HepG2 (cell line): ENCODE measurements around the gene ENDOD1. TPM values are rescaled to one million over a fixed set of nuclear protein-coding genes. Genes with fewer than 3 reads are reported as not detected.

ENCODE experiments used
- ATAC-seq: fragments of 200-7000 bp; cut with Tn5 transposase; 3 replicates; pipeline ENCODE4 v1.9.1; 2020; ENCODE audit warnings: mild to moderate bottlenecking, moderate library complexity
- BruUV-seq: library from RNA; stranded (reverse); fragments of 400-500 nt; replicated peaks from 2 replicates; lab custom pipeline; 2021; lab: Mats Ljungman, UMichigan
- CTCF ChIA-PET: fragments of 300-600 bp; formaldehyde crosslinking; extraction: SDS; loops from one replicate; lab custom pipeline; 2021; ENCODE audit warnings: low total read pairs, inconsistent platforms, low intra/inter-chr PET ratio; lab: Yijun Ruan, JAX
- POLR2A ChIA-PET: fragments of 350-600 bp; sonication (Branson Sonifier 250); formaldehyde crosslinking; loops from one replicate; lab custom pipeline; 2020; ENCODE audit warnings: antibody characterized with exemption, inconsistent platforms; lab: Yijun Ruan, JAX
- DNase-seq: peaks from one replicate; pipeline ENCODE4 v3.0.0-alpha.2; 2015; ENCODE audit warnings: low spot score
- FAIRE-seq: peaks from 3 replicates; lab custom pipeline; 2011; peaks lifted over from hg19 to GRCh38; lab: Jason Lieb, UNC
- H2AFZ ChIP-seq: one replicate; pipeline ENCODE4 v1.6.1; 2011; ENCODE audit warnings: low read length, inconsistent platforms
- H3K27ac ChIP-seq: fragments of 300-600 bp; 3 replicates; pipeline ENCODE4 v1.8.0; 2011; ENCODE audit warnings: mixed run types, mild to moderate bottlenecking, mixed read lengths, low read length, inconsistent platforms; ENCODE audit not compliant: insufficient read depth; ENCODE audit errors: extremely low read length
- H3K27me3 ChIP-seq, 2 experiments: fragments of 200-600 bp in 1 of 2; 2 replicates in 1 of 2; 3 replicates in 1 of 2; pipeline versions ENCODE4 v1.6.0 to v1.8.0; 2011; ENCODE audit warnings: low read length in 2 of 2, mild to moderate bottlenecking in 2 of 2, moderate library complexity in 2 of 2, inconsistent platforms in 1 of 2; ENCODE audit not compliant: insufficient read depth in 2 of 2, control insufficient read depth in 1 of 2
- H3K36me3 ChIP-seq, 2 experiments: fragments of 200-600 bp in 1 of 2; replicated peaks in 1 of 2; 2 replicates in 1 of 2; 3 replicates in 1 of 2; pipeline versions ENCODE4 v1.5.1 to v1.8.0; 2011; ENCODE audit warnings: low read length in 2 of 2, inconsistent platforms in 1 of 2; ENCODE audit not compliant: insufficient read depth in 2 of 2, control insufficient read depth in 1 of 2
- H3K4me1 ChIP-seq: 2 replicates; pipeline ENCODE4 v1.5.1; 2012; ENCODE audit warnings: low read length, inconsistent platforms; ENCODE audit not compliant: insufficient read depth
- H3K4me2 ChIP-seq: 2 replicates; pipeline ENCODE4 v1.6.0; 2011; ENCODE audit warnings: low read depth, low read length, inconsistent platforms
- H3K4me3 ChIP-seq, 3 experiments: fragments of 200-600 bp in 1 of 3; sonication (generic), shearing (Covaris generic) in 1 of 3; replicated peaks in 1 of 3; 2 replicates each; pipeline ENCODE4 v1.5.1; 2011 to 2016; ENCODE audit warnings: low read length in 3 of 3, inconsistent platforms in 2 of 3, low read depth in 2 of 3, mild to moderate bottlenecking in 2 of 3, control low read depth in 1 of 3, mixed read lengths in 1 of 3; ENCODE audit not compliant: insufficient read depth in 1 of 3
- H3K79me2 ChIP-seq: one replicate; pipeline ENCODE4 v1.6.1; 2011; ENCODE audit warnings: low read length, inconsistent platforms; ENCODE audit not compliant: insufficient read depth
- H3K9ac ChIP-seq: 2 replicates; pipeline ENCODE4 v1.6.0; 2011; ENCODE audit warnings: mild to moderate bottlenecking, low read depth, low read length, inconsistent platforms; ENCODE audit not compliant: insufficient read depth
- H3K9me3 ChIP-seq: 2 replicates; pipeline ENCODE4 v1.5.1; 2012; ENCODE audit warnings: mild to moderate bottlenecking, low read length
- H4K20me1 ChIP-seq: 2 replicates; pipeline ENCODE4 v1.6.0; 2011; ENCODE audit warnings: inconsistent platforms, mild to moderate bottlenecking, low read length, moderate library complexity; ENCODE audit not compliant: insufficient read depth
- BHLHE40 ChIP-seq: IDR thresholded peaks from 2 replicates; pipeline ENCODE4 v1.6.1; 2011; ENCODE audit warnings: low read length, improper control_type of control experiment
- HMG20A ChIP-seq: IDR thresholded peaks from 2 replicates; pipeline ENCODE4 v1.6.1; 2016; ENCODE audit warnings: borderline replicate concordance
- HOXA3 ChIP-seq: sonication (generic); formaldehyde crosslinking; IDR thresholded peaks from 2 replicates; pipeline ENCODE4 v1.5.0; 2020; ENCODE audit warnings: missing genetic modification reagents
- HOXA5 ChIP-seq: sonication (generic); formaldehyde crosslinking; IDR thresholded peaks from 2 replicates; pipeline ENCODE4 v1.4.0; 2020; ENCODE audit warnings: missing genetic modification reagents
- IRF1 ChIP-seq: sonication (generic); formaldehyde crosslinking; IDR thresholded peaks from 2 replicates; pipeline ENCODE4 v1.4.0; 2020; ENCODE audit warnings: low read depth, mild to moderate bottlenecking, missing genetic modification reagents
- NFIB ChIP-seq: sonication (generic); formaldehyde crosslinking; IDR thresholded peaks from 2 replicates; pipeline ENCODE4 v1.9.0; 2021; ENCODE audit warnings: missing genetic modification reagents, mild to moderate bottlenecking, borderline replicate concordance
- PLSCR1 ChIP-seq: sonication (generic); formaldehyde crosslinking; IDR thresholded peaks from 2 replicates; pipeline ENCODE4 v1.5.0; 2020; ENCODE audit warnings: missing genetic modification reagents, mild to moderate bottlenecking, borderline replicate concordance
- ZFP36L2 ChIP-seq: sonication (generic); formaldehyde crosslinking; IDR thresholded peaks from 2 replicates; pipeline ENCODE4 v1.4.0; 2020; ENCODE audit warnings: missing genetic modification reagents
- ZKSCAN1 ChIP-seq: fragments of 150-350 bp; IDR thresholded peaks from 2 replicates; pipeline ENCODE4 v1.6.1; 2014; ENCODE audit warnings: low read length
- ZNF468 ChIP-seq: sonication (generic); formaldehyde crosslinking; IDR thresholded peaks from 2 replicates; pipeline ENCODE4 v1.8.0; 2022; ENCODE audit warnings: mild to moderate bottlenecking, moderate library complexity, missing genetic modification reagents
- ZNF543 ChIP-seq: sonication (generic); formaldehyde crosslinking; IDR thresholded peaks from 2 replicates; pipeline ENCODE4 v1.4.0; 2020; ENCODE audit warnings: mild to moderate bottlenecking, missing genetic modification reagents
- ZNF644 ChIP-seq: IDR thresholded peaks from 2 replicates; pipeline ENCODE4 v1.6.1; 2016; ENCODE audit warnings: low read depth
- ZSCAN29 ChIP-seq: sonication (generic); formaldehyde crosslinking; conservative IDR thresholded peaks from 2 replicates; pipeline ENCODE4 v1.4.0; 2020; ENCODE audit warnings: mild to moderate bottlenecking, missing genetic modification reagents
- WGBS: methylation state at CpG from one replicate; pipeline ENCODE4 v1.1.6; 2017; ENCODE audit warnings: low lambda C conversion rate; 5-methylcytosine and 5-hydroxymethylcytosine counted together
- in situ Hi-C: cut with HindIII; loops from 2 replicates; pipeline ENCODE4 v1.10.0; 2017; ENCODE audit warnings: low pct_unique_long_range_greater_than_20kb; ENCODE audit not compliant: extremely low pct_ligation_motif_present
- intact Hi-C: fragments of 100-400 bp; cut with micrococcal nuclease; formaldehyde crosslinking; loops from one replicate; pipeline ENCODE4 v1.10.0; 2022; ENCODE audit not compliant: unreplicated experiment
- polyA plus RNA-seq, 8 experiments: library from polyadenylated mRNA; depleted of rRNA in 3 of 8; stranded (reverse) in 7 of 8; unstranded in 1 of 8; fragments of >200 nt; fragmentation: Illumina TruSeq in 4 of 8; extraction: Trizol in 4 of 8; gene quantifications; 2 replicates each; pipeline versions ENCODE4 v1.2.1 to v1.2.3, GENCODE V29; 2011 to 2016; ENCODE audit warnings: low read depth in 4 of 8, missing spikeins in 1 of 8, mixed read lengths in 1 of 8; ENCODE audit not compliant: insufficient read depth in 1 of 8
- total RNA-seq, 5 experiments: library from RNA; depleted of rRNA; stranded (reverse); fragments of >200 nt; fragmentation: Illumina TruSeq; extraction: Trizol; gene quantifications; 2 replicates each; pipeline ENCODE4 v1.2.3, GENCODE V29; 2016; ENCODE audit warnings: low read depth in 1 of 5

The ENDOD1 gene
- total and polyA plus RNA-seq, 2 of the 13 experiments (the other 11 are each of a cell fraction or from before 2014, with no cell fraction given): 2.0 to 6.8 TPM

- Histone ChIP-seq H3K27me3 (no peaks in the 10 kb centered on the region), H3K79me2 (no peaks in the 10 kb centered on the region), H3K9ac (no peak overlapping the region), H3K4me2 (no peak overlapping the region), H3K4me3 (no peak overlapping the region), H3K4me1 (no peaks in the 10 kb centered on the region), H2AFZ (no peak overlapping the region), H3K27ac (no peak overlapping the region), H4K20me1 (no peaks in the 10 kb centered on the region)
- POLR2A ChIA-PET: no interaction called here
- intact Hi-C loops: no loop called here
- DNase-seq (peak; percentile 9), FAIRE-seq (no peak), ATAC-seq (no peak)
- WGBS: 85% methylated on average over 1 of the region's 1 CpG
- BruUV-seq: no TSS peak
- CTCF ChIA-PET: no interaction called here
- TF ChIP-seq ZNF468 (CRISPR knock-in tag) (no peak), HOXA3 (CRISPR knock-in tag) (no peak), ZNF644 (CRISPR knock-in tag) (no peak), BHLHE40 (no peak), ZKSCAN1 (no peak), ZNF543 (CRISPR knock-in tag) (no peak), ZFP36L2 (CRISPR knock-in tag) (no peak), ZSCAN29 (CRISPR knock-in tag) (no peak), IRF1 (CRISPR knock-in tag) (no peak), HOXA5 (no peak), PLSCR1 (CRISPR knock-in tag) (no peak), HMG20A (CRISPR knock-in tag) (no peak), NFIB (CRISPR knock-in tag) (no peak)
- TF ChIP-seq, all 625 proteins: peak for 0
- no peaks in the 10 kb centered on the region for H3K9me3 ChIP-seq
- no peaks in the 10 kb centered on the region for H3K36me3 ChIP-seq
- in situ Hi-C loops: no loop called here
Observed at GRCh38 chr11:95121698-95122097, 32.1 kb downstream of the ENDOD1 start.
